GM10248 (cell line): ENCODE measurements around the gene PPARD.

Source experiments
- CTCF ChIA-PET: fragments of 300-600 bp; sonication (Branson Sonifier 250); formaldehyde crosslinking; extraction: SDS; loops from one replicate; lab custom pipeline; 2021; ENCODE audit warnings: antibody characterized with exemption; lab: Yijun Ruan, JAX
- POLR2A ChIA-PET: fragments of 350-650 bp; sonication (Branson Sonifier 250); formaldehyde crosslinking; extraction: SDS; loops from one replicate; lab custom pipeline; 2020; ENCODE audit warnings: antibody characterized with exemption; lab: Yijun Ruan, JAX
- DNase-seq: peaks from one replicate; pipeline ENCODE4 v3.0.0; 2012; ENCODE audit errors: extremely low spot score
- CTCF ChIP-seq: IDR thresholded peaks from 2 replicates; pipeline ENCODE4 v1.5.1; 2012; ENCODE audit warnings: mild to moderate bottlenecking, low read depth; ENCODE audit errors: extremely low read depth, missing control alignments, control extremely low read depth

Gene PPARD

GRCh38 chr6:35367646-35368037 lies 25.3 kb downstream of the PPARD start:
- POLR2A ChIA-PET: no interaction called here

GRCh38 chr6:35368038-35368887 lies 25.9 kb downstream of the PPARD start:
- ChIA-PET POLR2A (no interaction called here), CTCF (interaction anchor here (0.9 to 1.4 kb wide), 3 partner anchors 10 to 25 kb away, joined by 3 to 6 read pairs (median 3); partner anchors contain the start of gene PPARD)
- DNase-seq: peak; percentile 50
- no peak for TF ChIP-seq CTCF

More at GRCh38 chr6:35367646-35368037, 25.3 kb downstream of the PPARD start:
- DNase-seq: no peak
- CTCF ChIA-PET: interaction anchor here (0.9 to 1.4 kb wide), 2 partner anchors 11 to 25 kb away, joined by 3 to 6 read pairs; partner anchors contain the start of gene PPARD
- no peak for TF ChIP-seq CTCF

GRCh38 chr6:35370124-35370741 lies 27.9 kb downstream of the PPARD start:
- peak; percentile 60 for DNase-seq
- ChIA-PET POLR2A (interaction anchor here (1.2 kb wide), 1 partner anchor 98 kb away, joined by 3 read pairs; the partner anchor contains the start of gene RPL10A), CTCF (interaction anchor here (0.6 to 2.6 kb wide), 3 partner anchors 22 to 42 kb away, joined by 3 to 5 read pairs (median 3); no protein-coding TSS in a partner anchor)
- no peak for TF ChIP-seq CTCF

- ChIA-PET CTCF (interaction anchor here (0.9 to 2.6 kb wide), 8 partner anchors 9 to 44 kb away, joined by 3 to 9 read pairs (median 3); no protein-coding TSS in a partner anchor), POLR2A (interaction anchor here (1.2 kb wide), 1 partner anchor 97 kb away, joined by 3 read pairs; the partner anchor contains the start of gene RPL10A)
- TF ChIP-seq CTCF: no peak
- peak; percentile 50 for DNase-seq
Observed at GRCh38 chr6:35370785-35371493, 28.6 kb downstream of the PPARD start.

- DNase-seq: no peak
- no peak for TF ChIP-seq CTCF
- CTCF ChIA-PET: interaction anchor here (0.9 to 2.6 kb wide), 9 partner anchors 9 to 88 kb away, joined by 3 to 9 read pairs (median 3); no protein-coding TSS in a partner anchor
- POLR2A ChIA-PET: no interaction called here
Observed at GRCh38 chr6:35371494-35372262, 29.3 kb downstream of the PPARD start.
